Choroid plexus epithelial cell (primary cell): ENCODE results near the gene FAM53B.

Experiments
- DNase-seq: peaks from one replicate; pipeline ENCODE4 v3.0.0-alpha.2; 2010; ENCODE audit warnings: low read depth
- H3K4me3 ChIP-seq: 2 replicates; pipeline ENCODE4 v1.5.1; 2011; ENCODE audit warnings: low read depth, mild to moderate bottlenecking, control low read depth, low read length, moderate library complexity
- CTCF ChIP-seq: conservative IDR thresholded peaks from 2 replicates; pipeline ENCODE4 v1.5.1; 2011; ENCODE audit warnings: low read depth, mild to moderate bottlenecking, control low read depth, inconsistent platforms, low read length, moderate library complexity

The FAM53B gene

GRCh38 chr10:124737221-124737620, 7.0 kb downstream of the FAM53B start:
- DNase-seq = no peak
- no peak for TF ChIP-seq CTCF
- H3K4me3 ChIP-seq = no peak overlapping the region

GRCh38 chr10:124736491-124737136, 7.6 kb downstream of the FAM53B start:
- TF ChIP-seq CTCF = no peak

GRCh38 chr10:124735491-124736286, 8.5 kb downstream of the FAM53B start:
- no peak for TF ChIP-seq CTCF
- H3K4me3 ChIP-seq = no peak overlapping the region
- no peak for DNase-seq

More at GRCh38 chr10:124736491-124737136, 7.6 kb downstream of the FAM53B start:
- H3K4me3 ChIP-seq = no peak overlapping the region
- DNase-seq = peak; percentile 82

- no peak for DNase-seq
- no peak overlapping the region for H3K4me3 ChIP-seq
- no peak for TF ChIP-seq CTCF
Measured at GRCh38 chr10:124734311-124735166, 9.6 kb downstream of the FAM53B start.

GRCh38 chr10:124733571-124734245, 10.5 kb downstream of the FAM53B start:
- DNase-seq = peak; percentile 33
- H3K4me3 ChIP-seq = no peak overlapping the region
- TF ChIP-seq CTCF = no peak

GRCh38 chr10:124732931-124733570, 11.1 kb downstream of the FAM53B start:
- DNase-seq = peak; percentile 47
- TF ChIP-seq CTCF = no peak
- H3K4me3 ChIP-seq = no peak overlapping the region
